H1 (cell line): Measurements from ENCODE around the gene MTMR2. TPM values are rescaled to one million over a fixed set of nuclear protein-coding genes. Genes with fewer than 3 reads are reported as not detected.

Experiments
- ATF2 ChIP-seq: IDR thresholded peaks from 2 replicates; pipeline ENCODE4 v1.6.1; 2012; ENCODE audit warnings: low read length, inconsistent platforms
- ATF3 ChIP-seq: IDR thresholded peaks from 2 replicates; pipeline ENCODE4 v1.6.1; 2011; ENCODE audit warnings: low read depth, mild to moderate bottlenecking, low read length; ENCODE audit not compliant: insufficient read depth
- CHD7 ChIP-seq: fragments of 300-600 bp; sonication (generic); IDR thresholded peaks from 2 replicates; pipeline ENCODE4 v1.7.1; 2012; ENCODE audit warnings: low read length, moderate library complexity, mild to moderate bottlenecking, inconsistent platforms; ENCODE audit not compliant: insufficient replicate concordance
- CREB1 ChIP-seq: IDR thresholded peaks from 2 replicates; pipeline ENCODE4 v1.6.1; 2012; ENCODE audit warnings: inconsistent platforms
- EGR1 ChIP-seq: IDR thresholded peaks from 2 replicates; pipeline ENCODE4 v1.6.1; 2011; ENCODE audit warnings: low read depth, low read length, borderline replicate concordance
- GTF2F1 ChIP-seq: IDR thresholded peaks from 2 replicates; pipeline ENCODE4 v1.6.1; 2012; ENCODE audit warnings: low read depth, low read length, improper control_type of control experiment, borderline replicate concordance
- HDAC2 ChIP-seq, 2 experiments: fragments of 300-600 bp in 1 of 2; sonication (generic) in 1 of 2; IDR thresholded peaks; 2 replicates each; pipeline ENCODE4 v1.6.1; 2011 to 2012; ENCODE audit warnings: low read depth in 2 of 2, low read length in 2 of 2, mild to moderate bottlenecking in 2 of 2, moderate library complexity in 2 of 2, borderline replicate concordance in 1 of 2, inconsistent platforms in 1 of 2
- TAF7 ChIP-seq: optimal IDR thresholded peaks from 2 replicates; pipeline ENCODE3; 2011; ENCODE audit warnings: low read depth, mild to moderate bottlenecking, inconsistent platforms, low read length, moderate library complexity, borderline replicate concordance
- YY1 ChIP-seq: IDR thresholded peaks from 2 replicates; pipeline ENCODE4 v1.6.1; 2011; ENCODE audit warnings: low read depth, mild to moderate bottlenecking, low read length
- polyA plus RNA-seq, 7 experiments: library from polyadenylated mRNA; depleted of rRNA in 3 of 7; stranded (reverse) in 5 of 7; unstranded in 2 of 7; fragments of >200 nt in 5 of 7; fragments of 200-250 nt in 2 of 7; gene quantifications; 1 replicate in 5 of 7; 2 replicates in 1 of 7; 4 replicates in 1 of 7; pipeline versions ENCODE4 v1.2.1 to v1.2.3, GENCODE V29; 2011 to 2013; ENCODE audit warnings: missing spikeins in 2 of 7, mixed read lengths in 2 of 7
- total RNA-seq: library from RNA; stranded (reverse); fragmentation: NEBNext Ultra II Directional; extraction: Animal tissue kit (Norgen Biotek cat#: 25700); gene quantifications from 2 replicates; pipeline ENCODE4 v1.2.1, GENCODE V29; 2021

MTMR2 gene
- total and polyA plus RNA-seq, 2 of the 8 experiments (the other 6 are each of a cell fraction or from before 2014, with no cell fraction given): 16.7 to 52.9 TPM

GRCh38 chr11:95897731-95898130 is 26.2 kb downstream of the MTMR2 start (continued):
- TF ChIP-seq CHD7 (no peak), ATF3 (no peak), TAF7 (no peak), GTF2F1 (no peak), HDAC2 (IDR thresholded peaks at IDR 0.05; ENCODE audit: borderline replicate concordance in 1 of 2, low read depth in 2 of 2, low read length in 2 of 2) (no peak), EGR1 (no peak), ATF2 (no peak), CREB1 (no peak), YY1 (no peak)
